GM10266 (cell line): Measurements from ENCODE around the gene ERMN.
"Not testable (repeated sequence)": the region's sequence is repeated elsewhere in the genome, so short reads cannot be mapped to it uniquely, and the experiment has no call there.

Experiments
- DNase-seq: peaks from one replicate; pipeline ENCODE4 v3.0.0; 2012; ENCODE audit errors: extremely low spot score
- TF ChIP-seq, protein P1 (sequence below): IDR thresholded peaks from 2 replicates; pipeline ENCODE4 v1.5.1; 2012; ENCODE audit warnings: mild to moderate bottlenecking, low read depth; ENCODE audit not compliant: control insufficient read depth, insufficient read depth; ENCODE audit errors: missing control alignments

ERMN gene

DNA sequence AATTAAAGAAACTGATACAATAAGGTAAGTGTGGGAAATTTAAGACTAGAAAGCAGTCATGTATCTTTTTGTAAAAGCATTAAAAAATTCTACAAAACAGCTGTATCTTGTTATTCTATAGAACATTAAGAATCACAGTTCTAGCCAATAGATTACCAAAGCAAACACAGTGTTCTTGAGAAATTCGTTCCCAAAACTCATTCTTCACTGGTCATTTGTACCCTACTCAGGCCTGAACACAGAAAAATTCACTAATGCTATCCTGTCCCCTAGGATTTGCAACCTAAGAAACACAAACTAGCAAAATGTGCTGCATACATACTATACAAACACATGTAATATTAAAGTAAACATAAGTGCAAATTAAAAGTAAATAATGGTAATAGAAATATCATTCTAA lies 29.1 kb downstream of the ERMN start:
- no peak for DNase-seq
- TF ChIP-seq, protein P1, sequence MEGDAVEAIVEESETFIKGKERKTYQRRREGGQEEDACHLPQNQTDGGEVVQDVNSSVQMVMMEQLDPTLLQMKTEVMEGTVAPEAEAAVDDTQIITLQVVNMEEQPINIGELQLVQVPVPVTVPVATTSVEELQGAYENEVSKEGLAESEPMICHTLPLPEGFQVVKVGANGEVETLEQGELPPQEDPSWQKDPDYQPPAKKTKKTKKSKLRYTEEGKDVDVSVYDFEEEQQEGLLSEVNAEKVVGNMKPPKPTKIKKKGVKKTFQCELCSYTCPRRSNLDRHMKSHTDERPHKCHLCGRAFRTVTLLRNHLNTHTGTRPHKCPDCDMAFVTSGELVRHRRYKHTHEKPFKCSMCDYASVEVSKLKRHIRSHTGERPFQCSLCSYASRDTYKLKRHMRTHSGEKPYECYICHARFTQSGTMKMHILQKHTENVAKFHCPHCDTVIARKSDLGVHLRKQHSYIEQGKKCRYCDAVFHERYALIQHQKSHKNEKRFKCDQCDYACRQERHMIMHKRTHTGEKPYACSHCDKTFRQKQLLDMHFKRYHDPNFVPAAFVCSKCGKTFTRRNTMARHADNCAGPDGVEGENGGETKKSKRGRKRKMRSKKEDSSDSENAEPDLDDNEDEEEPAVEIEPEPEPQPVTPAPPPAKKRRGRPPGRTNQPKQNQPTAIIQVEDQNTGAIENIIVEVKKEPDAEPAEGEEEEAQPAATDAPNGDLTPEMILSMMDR: no peak

DNA sequence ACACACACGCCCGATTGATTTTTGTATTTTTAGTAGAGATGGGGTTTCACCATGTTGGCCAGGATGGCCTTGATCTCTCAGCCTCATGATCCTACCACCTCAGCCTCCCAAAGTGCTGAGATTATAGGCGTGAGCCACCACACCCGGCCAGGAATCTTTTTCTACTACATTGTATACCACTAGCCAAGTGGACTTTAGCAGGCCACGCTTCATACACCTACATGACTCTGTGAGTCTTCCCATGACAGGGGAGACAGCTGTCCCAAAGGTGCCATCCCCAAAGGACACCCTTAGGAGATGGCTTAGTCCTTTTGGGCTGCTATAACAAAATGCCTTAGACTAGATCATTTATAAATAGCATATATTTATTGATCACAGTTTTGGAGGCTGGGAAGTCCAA lies 32.8 kb downstream of the ERMN start:
- no peak for DNase-seq
- TF ChIP-seq, protein P1: no peak

DNA sequence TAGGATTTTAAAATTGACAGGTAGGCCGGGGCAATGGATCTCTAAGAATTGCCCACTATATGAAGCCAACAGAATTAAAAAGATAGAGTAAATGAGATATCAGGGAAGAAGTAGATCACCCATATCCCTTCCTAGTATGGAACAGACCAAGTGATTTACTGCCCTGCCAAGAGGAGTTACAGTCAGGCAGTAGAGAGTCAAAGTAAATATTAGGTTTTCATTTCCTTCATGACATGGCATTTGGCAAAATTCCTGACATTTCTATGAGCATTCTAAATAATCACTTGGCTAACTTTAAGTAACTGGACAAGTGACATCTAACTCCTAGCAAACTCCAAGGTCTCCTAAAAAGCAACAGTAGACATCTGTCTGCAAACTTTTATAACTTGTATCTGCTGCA lies 34.6 kb downstream of the ERMN start:
- no peak for DNase-seq
- TF ChIP-seq, protein P1: no peak

DNA sequence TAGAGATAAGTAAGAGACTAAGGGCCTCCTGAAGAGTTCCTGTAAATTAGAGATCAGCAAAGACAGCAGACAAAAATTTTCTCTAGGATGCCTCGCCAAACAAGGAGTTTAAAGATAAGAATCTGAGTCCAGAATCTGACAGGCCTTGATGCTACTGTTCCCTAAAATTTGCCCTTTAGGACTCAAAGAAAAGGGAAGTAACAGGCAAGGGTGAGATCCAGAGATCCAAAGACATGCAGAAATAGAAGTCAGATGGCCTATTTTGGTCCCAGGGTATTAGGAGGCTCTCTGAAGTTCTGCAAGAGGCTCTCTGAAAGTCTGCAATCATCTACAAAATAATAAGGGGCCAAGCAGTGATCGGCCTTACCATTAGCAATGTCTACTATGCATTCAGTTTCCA lies 35.1 kb downstream of the ERMN start:
- TF ChIP-seq, protein P1: no peak
- no peak for DNase-seq

DNA sequence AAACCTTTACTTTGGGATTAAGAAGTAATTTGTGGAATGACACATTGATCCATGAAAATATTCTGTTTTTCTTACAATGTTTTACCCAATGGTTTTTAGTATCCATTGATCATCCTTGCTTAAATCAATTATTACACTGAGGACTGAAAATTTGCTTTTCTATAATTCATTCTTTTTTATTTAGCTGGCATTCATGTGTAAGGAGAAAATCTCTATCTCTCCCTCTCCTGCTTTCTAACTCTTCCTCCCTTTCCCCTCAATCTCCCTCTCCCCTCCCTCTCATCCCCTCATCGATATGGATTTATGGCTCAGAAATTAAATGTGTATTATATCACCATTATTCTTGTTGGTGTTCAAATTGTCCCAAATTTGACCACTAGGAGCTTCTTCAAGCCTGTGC lies 38.5 kb downstream of the ERMN start:
- TF ChIP-seq, protein P1: no peak
- DNase-seq: no peak

DNA sequence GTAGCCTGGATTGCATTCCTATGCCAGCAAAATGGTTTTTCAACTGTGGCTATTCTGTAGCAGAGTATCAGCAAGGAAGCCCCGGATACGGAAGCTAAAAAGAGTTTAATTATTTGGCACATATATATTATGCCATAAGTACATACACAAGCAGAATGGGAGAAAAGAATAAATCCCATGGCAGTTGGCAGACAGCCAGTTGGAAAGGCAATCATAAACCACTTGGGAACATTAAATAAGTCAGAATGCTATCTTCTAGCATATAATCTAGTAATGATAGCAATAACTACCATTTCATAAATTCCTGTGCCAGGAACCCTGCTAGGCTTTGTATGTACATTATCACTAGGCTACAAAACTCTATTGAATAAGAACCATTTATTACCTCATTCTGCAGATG lies 42.2 kb downstream of the ERMN start:
- TF ChIP-seq, protein P1: no peak

DNA sequence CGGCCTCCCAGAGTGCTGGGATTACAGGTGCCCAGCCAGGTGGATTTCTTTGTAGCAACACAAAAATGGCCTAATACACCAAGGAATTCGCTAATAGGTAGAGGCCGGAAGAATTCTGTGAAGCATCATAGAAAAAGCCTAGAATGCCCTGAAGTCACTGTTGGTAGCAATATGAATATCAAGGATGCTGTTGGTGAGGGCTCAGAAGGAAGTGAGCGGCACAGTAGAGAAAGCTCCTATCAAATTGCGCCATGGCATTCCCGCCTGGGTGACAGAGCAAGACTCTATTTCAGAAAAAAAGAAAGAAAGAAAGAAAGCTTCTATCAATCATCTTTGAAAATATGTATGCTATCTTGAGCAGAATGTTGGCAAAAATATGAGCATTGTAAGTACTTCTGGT lies 44.3 kb downstream of the ERMN start:
- TF ChIP-seq, protein P1: no peak
- no peak for DNase-seq

More for the DNA sequence above, 42.2 kb downstream of the ERMN start:
- no peak for DNase-seq

DNA sequence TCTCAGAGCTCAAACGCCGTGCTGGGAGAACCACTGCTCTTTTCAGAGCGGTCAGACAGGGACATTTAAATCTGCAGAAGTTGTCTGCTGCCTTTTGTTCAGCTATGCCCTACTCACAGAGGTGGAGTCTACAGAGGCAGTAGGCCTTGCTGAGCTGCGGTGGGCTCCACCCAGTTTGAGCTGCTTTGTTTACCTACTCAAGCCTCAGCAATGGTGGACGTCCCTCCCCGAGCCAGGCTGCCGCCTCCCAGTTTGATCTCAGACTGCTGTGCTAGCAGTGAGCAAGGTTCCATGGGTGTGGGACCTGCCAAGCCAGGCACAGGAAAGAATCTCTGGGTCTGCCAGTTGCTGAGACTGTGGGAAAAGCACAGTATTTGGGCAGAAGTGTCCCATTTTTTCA lies 46.3 kb downstream of the ERMN start:
- DNase-seq: not testable (repeated sequence)
